CD4-positive, alpha-beta T cell treated with Interleukin-17A for 1 hour (primary cell): ENCODE results near the gene MAPK11.

ENCODE experiments used
- DNase-seq: peaks from one replicate; pipeline ENCODE4 v3.0.0-alpha.2; 2020

MAPK11 gene

GRCh38 chr22:50246242-50247175 lies 23.7 kb downstream of the MAPK11 start:
- no peak for DNase-seq

GRCh38 chr22:50245214-50246072 lies 24.7 kb downstream of the MAPK11 start:
- no peak for DNase-seq

- peak; percentile 91 for DNase-seq
Observed at GRCh38 chr22:50244420-50245213, 25.6 kb downstream of the MAPK11 start, which contains the start of gene TUBGCP6. TSS of gene TUBGCP6 (minus strand) at chr22:50245023. CDS start at chr22:50244459, 564 bp downstream.

- DNase-seq: peak; percentile 23
Observed at GRCh38 chr22:50243685-50244419, 26.3 kb downstream of the MAPK11 start.

GRCh38 chr22:50242406-50242949 lies 27.7 kb downstream of the MAPK11 start:
- no peak for DNase-seq

GRCh38 chr22:50238755-50239154 lies 31.4 kb downstream of the MAPK11 start:
- no peak for DNase-seq

- DNase-seq: no peak
Observed at GRCh38 chr22:50236731-50237409, 33.3 kb downstream of the MAPK11 start.

GRCh38 chr22:50233223-50233622 lies 37.0 kb downstream of the MAPK11 start:
- no peak for DNase-seq

GRCh38 chr22:50232481-50233151 lies 37.6 kb downstream of the MAPK11 start:
- no peak for DNase-seq

GRCh38 chr22:50229370-50229769 lies 40.8 kb downstream of the MAPK11 start:
- no peak for DNase-seq

GRCh38 chr22:50228366-50228765 lies 41.8 kb downstream of the MAPK11 start:
- no peak for DNase-seq

GRCh38 chr22:50227579-50228215 lies 42.5 kb downstream of the MAPK11 start:
- DNase-seq: no peak

- no peak for DNase-seq
Observed at GRCh38 chr22:50226875-50227165, 43.4 kb downstream of the MAPK11 start.

- DNase-seq: no peak
Observed at GRCh38 chr22:50226063-50226874, 43.9 kb downstream of the MAPK11 start.

GRCh38 chr22:50225200-50225969 lies 44.8 kb downstream of the MAPK11 start:
- no peak for DNase-seq

- DNase-seq: no peak
Observed at GRCh38 chr22:50224071-50224470, 46.1 kb downstream of the MAPK11 start.

- no peak for DNase-seq
Observed at GRCh38 chr22:50222508-50222907, 47.7 kb downstream of the MAPK11 start.
